CD4-positive, alpha-beta T cell (primary cell): Measurements from ENCODE around the gene CETN1. TPM values are rescaled to one million over a fixed set of nuclear protein-coding genes. Genes with fewer than 3 reads are reported as not detected.

Experiments used
- ATAC-seq: fragments of 200-7000 bp; cut with Tn5 transposase; one replicate; pipeline ENCODE4 v1.10.0; 2022; ENCODE audit warnings: mild to moderate bottlenecking; ENCODE audit not compliant: poor library complexity
- CTCF ChIA-PET: fragments of 350-600 bp; sonication (Branson Sonifier 250); formaldehyde crosslinking; loops from one replicate; lab custom pipeline; 2021; ENCODE audit warnings: antibody characterized with exemption, inconsistent platforms; lab: Charles Lee
- POLR2A ChIA-PET: fragments of 350-600 bp; sonication (Branson Sonifier 250); formaldehyde crosslinking; loops from one replicate; lab custom pipeline; 2021; ENCODE audit warnings: antibody characterized with exemption, inconsistent platforms; lab: Charles Lee
- DNase-seq, 14 experiments: peaks; one replicate each; pipeline ENCODE4 v3.0.0-alpha.2; 2013 to 2020; ENCODE audit warnings: mixed read lengths in 2 of 14
- H3K27ac ChIP-seq, 2 donors: one replicate each; pipeline versions ENCODE4 v1.5.1 to v1.7.0; 2013; ENCODE audit warnings: low read length in 2 of 2, low read depth in 1 of 2, mild to moderate bottlenecking in 1 of 2
- H3K27me3 ChIP-seq, 2 experiments: 1 replicate in 1 of 2; 2 replicates in 1 of 2; pipeline versions ENCODE4 v1.6.1 to v1.7.0; 2013; ENCODE audit warnings: low read length in 2 of 2, control low read depth in 1 of 2, mild to moderate bottlenecking in 1 of 2, moderate library complexity in 1 of 2; ENCODE audit not compliant: insufficient read depth in 2 of 2, control insufficient read depth in 1 of 2
- H3K36me3 ChIP-seq: one replicate; pipeline ENCODE4 v1.6.1; 2013; ENCODE audit warnings: low read length, control low read depth; ENCODE audit not compliant: insufficient read depth
- H3K4me1 ChIP-seq: one replicate; pipeline ENCODE4 v1.6.1; 2013; ENCODE audit warnings: low read length, control low read depth; ENCODE audit not compliant: insufficient read depth
- H3K4me3 ChIP-seq: one replicate; pipeline ENCODE4 v1.5.1; 2013; ENCODE audit warnings: mild to moderate bottlenecking, low read length, moderate library complexity
- H3K9me3 ChIP-seq, 2 experiments: 1 replicate in 1 of 2; 2 replicates in 1 of 2; pipeline versions ENCODE4 v1.6.1 to v1.7.0; 2013; ENCODE audit warnings: low read length in 2 of 2, mild to moderate bottlenecking in 2 of 2, control low read depth in 1 of 2, moderate library complexity in 1 of 2; ENCODE audit not compliant: control insufficient read depth in 1 of 2, insufficient read depth in 1 of 2
- H3K27ac Mint-ChIP-seq: one replicate; pipeline ENCODE4 v1.8.0; 2020; ENCODE audit warnings: mixed read lengths
- H3K27me3 Mint-ChIP-seq: one replicate; pipeline ENCODE4 v1.8.0; 2021; ENCODE audit warnings: mixed read lengths
- H3K36me3 Mint-ChIP-seq: one replicate; pipeline ENCODE4 v1.8.0; 2021; ENCODE audit warnings: low read depth, mixed read lengths
- H3K4me1 Mint-ChIP-seq: one replicate; pipeline ENCODE4 v1.8.0; 2021; ENCODE audit warnings: low read depth, mixed read lengths
- H3K4me3 Mint-ChIP-seq: one replicate; pipeline ENCODE4 v1.8.0; 2020; ENCODE audit warnings: mild to moderate bottlenecking, mixed read lengths
- H3K9me3 Mint-ChIP-seq: one replicate; pipeline ENCODE4 v1.8.0; 2020; ENCODE audit warnings: mixed read lengths
- intact Hi-C, 2 experiments: fragments of 100-400 bp; cut with DNase I in 1 of 2; cut with micrococcal nuclease in 1 of 2; formaldehyde crosslinking; loops; one replicate each; pipeline versions ENCODE4 v1.15.1 to v1.9.0; 2023 to 2025; cut with DNase I, micrococcal nuclease
- total RNA-seq, 174 experiments: library from RNA in 2 of 174; stranded (reverse) in 2 of 174; gene quantifications; one replicate each; pipeline ENCODE4 v1.2.3 and lab custom pipeline; 2021 to 2026
- TF ChIP-seq, protein P1 (sequence below): fragments of 200-600 bp; IDR thresholded peaks from one replicate; pipeline ENCODE4 v1.8.0; 2022; ENCODE audit warnings: antibody characterized with exemption, mild to moderate bottlenecking

CETN1 gene
- total RNA-seq, 2 experiments from 2014 or later = not detected

DNA sequence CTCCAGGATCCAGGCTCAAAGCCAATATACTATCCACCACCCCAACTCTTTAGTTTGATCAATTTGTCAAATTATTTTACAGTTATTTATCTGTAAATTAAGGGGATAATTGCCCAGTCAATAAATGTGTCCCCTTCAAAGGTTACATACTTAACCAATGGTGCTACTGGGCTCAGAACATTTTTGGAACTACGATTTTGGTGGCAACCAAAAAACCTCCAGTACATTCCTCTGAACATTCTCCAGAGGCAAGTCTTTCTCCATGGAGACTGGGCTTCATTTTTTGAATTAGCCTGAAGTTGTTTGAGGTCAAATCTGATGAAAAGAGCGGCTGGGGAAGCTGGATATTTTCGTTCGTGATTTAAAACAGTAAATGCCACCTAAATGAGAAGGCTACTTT is 14.9 kb downstream of the CETN1 start:
- peaks cover 6% of the 10 kb centered on the region for H3K9me3 Mint-ChIP-seq
- ChIA-PET CTCF (no interaction called here), POLR2A (no interaction called here)
- H3K4me1 Mint-ChIP-seq = peaks cover 10% of the 10 kb centered on the region
- ATAC-seq = no peak
- TF ChIP-seq, protein P1, sequence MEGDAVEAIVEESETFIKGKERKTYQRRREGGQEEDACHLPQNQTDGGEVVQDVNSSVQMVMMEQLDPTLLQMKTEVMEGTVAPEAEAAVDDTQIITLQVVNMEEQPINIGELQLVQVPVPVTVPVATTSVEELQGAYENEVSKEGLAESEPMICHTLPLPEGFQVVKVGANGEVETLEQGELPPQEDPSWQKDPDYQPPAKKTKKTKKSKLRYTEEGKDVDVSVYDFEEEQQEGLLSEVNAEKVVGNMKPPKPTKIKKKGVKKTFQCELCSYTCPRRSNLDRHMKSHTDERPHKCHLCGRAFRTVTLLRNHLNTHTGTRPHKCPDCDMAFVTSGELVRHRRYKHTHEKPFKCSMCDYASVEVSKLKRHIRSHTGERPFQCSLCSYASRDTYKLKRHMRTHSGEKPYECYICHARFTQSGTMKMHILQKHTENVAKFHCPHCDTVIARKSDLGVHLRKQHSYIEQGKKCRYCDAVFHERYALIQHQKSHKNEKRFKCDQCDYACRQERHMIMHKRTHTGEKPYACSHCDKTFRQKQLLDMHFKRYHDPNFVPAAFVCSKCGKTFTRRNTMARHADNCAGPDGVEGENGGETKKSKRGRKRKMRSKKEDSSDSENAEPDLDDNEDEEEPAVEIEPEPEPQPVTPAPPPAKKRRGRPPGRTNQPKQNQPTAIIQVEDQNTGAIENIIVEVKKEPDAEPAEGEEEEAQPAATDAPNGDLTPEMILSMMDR = no peak
- no peak for DNase-seq
- H3K36me3 Mint-ChIP-seq = no peaks in the 10 kb centered on the region
- H3K27me3 Mint-ChIP-seq = peaks cover 44% of the 10 kb centered on the region
- Histone ChIP-seq H3K4me1 (peaks cover 13% of the 10 kb centered on the region), H3K9me3 (peaks cover 0 to 12% of the 10 kb centered on the region in 2 experiments), H3K27me3 (peaks cover 2 to 20% of the 10 kb centered on the region in 2 experiments), H3K36me3 (no peaks in the 10 kb centered on the region), H3K27ac (no peak overlapping the region), H3K4me3 (no peak overlapping the region)
- no peak overlapping the region for H3K4me3 Mint-ChIP-seq
- intact Hi-C loops = loop anchor here in 1 of 2 experiments (2.0 kb wide), 1 partner anchor 438 kb away; no protein-coding TSS in a partner anchor
- H3K27ac Mint-ChIP-seq = no peak overlapping the region

DNA sequence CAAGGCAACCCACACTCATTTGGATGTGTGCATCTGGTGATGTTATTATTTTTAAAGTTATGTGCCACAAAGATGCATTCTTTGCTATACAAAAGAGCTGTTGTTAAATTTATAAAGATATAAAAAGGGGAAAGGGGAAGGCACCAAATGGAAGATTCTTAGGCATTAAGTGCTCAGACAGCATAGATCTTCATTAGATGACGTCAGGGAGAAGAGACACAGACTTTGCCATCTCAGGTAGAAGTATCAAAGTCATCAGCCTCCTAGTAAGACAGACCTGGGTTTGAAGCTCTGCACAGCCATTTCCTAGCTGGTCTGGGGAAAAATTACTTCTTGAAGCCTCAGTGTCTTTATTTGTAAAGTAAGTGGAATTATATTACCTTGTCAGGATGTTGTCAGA is 15.4 kb downstream of the CETN1 start:
- Mint-ChIP-seq H3K4me3 (no peak overlapping the region), H3K4me1 (peaks cover 10% of the 10 kb centered on the region), H3K9me3 (peaks cover 3% of the 10 kb centered on the region), H3K27me3 (peaks cover 46% of the 10 kb centered on the region), H3K36me3 (no peaks in the 10 kb centered on the region), H3K27ac (no peak overlapping the region)
- Histone ChIP-seq H3K9me3 (peaks cover 0 to 12% of the 10 kb centered on the region in 2 experiments), H3K4me1 (peaks cover 13% of the 10 kb centered on the region), H3K27me3 (peaks cover 2 to 25% of the 10 kb centered on the region in 2 experiments), H3K36me3 (no peaks in the 10 kb centered on the region), H3K27ac (no peak overlapping the region), H3K4me3 (no peak overlapping the region)
- ATAC-seq (no peak), DNase-seq (no peak)
- ChIA-PET CTCF (no interaction called here), POLR2A (no interaction called here)
- intact Hi-C loops = loop anchor here in 1 of 2 experiments (2.0 kb wide), 1 partner anchor 439 kb away; no protein-coding TSS in a partner anchor
- TF ChIP-seq, protein P1 = no peak

DNA sequence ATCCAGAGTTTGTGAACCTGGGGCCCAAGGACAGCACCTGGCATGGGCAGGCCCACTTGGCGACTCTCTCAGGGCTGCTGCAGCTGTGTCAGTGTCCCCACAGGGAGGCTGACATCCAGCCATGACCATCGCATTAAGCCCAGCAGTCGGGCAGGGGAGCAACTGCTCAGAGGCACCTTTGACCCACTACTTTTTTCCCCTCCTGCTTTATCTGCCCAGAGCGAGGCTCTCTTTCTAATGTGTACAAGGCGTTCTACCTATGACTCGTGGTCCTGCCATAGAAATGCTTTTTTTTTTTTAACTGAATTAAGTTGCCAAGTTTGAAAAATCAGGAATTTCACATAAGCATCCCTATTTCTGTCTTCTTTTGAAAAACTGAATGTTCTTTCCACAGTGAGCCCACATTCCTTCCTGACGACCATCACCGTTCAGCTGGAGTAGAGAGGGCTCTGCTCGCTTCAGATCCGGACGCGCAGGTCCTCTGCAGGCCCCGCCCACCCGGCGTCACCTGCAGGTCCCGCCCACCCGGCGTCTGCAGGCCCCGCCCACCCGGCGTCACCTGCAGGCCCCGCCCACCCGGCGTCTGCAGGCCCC is 16.2 kb downstream of the CETN1 start:
- Mint-ChIP-seq H3K36me3 (no peaks in the 10 kb centered on the region), H3K27me3 (peaks cover 55% of the 10 kb centered on the region), H3K4me1 (peaks cover 10% of the 10 kb centered on the region), H3K27ac (no peak overlapping the region), H3K9me3 (peaks cover 3% of the 10 kb centered on the region), H3K4me3 (peak overlapping the region; percentile 42)
- ChIA-PET POLR2A (no interaction called here), CTCF (no interaction called here)
- peak; percentile 69 for ATAC-seq
- peaks cover 3 to 28% of the 10 kb centered on the region in 2 experiments for H3K27me3 ChIP-seq
- peak in 3 of 14 experiments; percentile 68 to 84 (median 83) for DNase-seq
- peaks cover 0 to 7% of the 10 kb centered on the region in 2 experiments for H3K9me3 ChIP-seq
- intact Hi-C loops = loop anchor here in 1 of 2 experiments (2.0 kb wide), 1 partner anchor 328 kb away; the partner anchor contains the start of gene THOC1
- H3K36me3 ChIP-seq = no peaks in the 10 kb centered on the region
- TF ChIP-seq, protein P1 = no peak
- H3K4me1 ChIP-seq = peaks cover 13% of the 10 kb centered on the region
- no peak overlapping the region for H3K4me3 ChIP-seq
- H3K27ac ChIP-seq = no peak overlapping the region
